CD4-positive, alpha-beta memory T cell (primary cell): ENCODE measurements around the gene PDE4D. TPM values are rescaled to one million over a fixed set of nuclear protein-coding genes. Genes with fewer than 3 reads are reported as not detected.

ENCODE experiments used
- CTCF ChIA-PET: fragments of 350-600 bp; sonication (Branson Sonifier 250); formaldehyde crosslinking; loops from one replicate; lab custom pipeline; 2021; ENCODE audit warnings: inconsistent platforms; ENCODE audit not compliant: partially characterized antibody; lab: Charles Lee
- POLR2A ChIA-PET: fragments of 350-600 bp; sonication (Branson Sonifier 250); formaldehyde crosslinking; loops from one replicate; lab custom pipeline; 2021; ENCODE audit not compliant: partially characterized antibody; lab: Charles Lee
- DNase-seq, 5 donors: peaks; one replicate each; pipeline versions ENCODE4 v3.0.0 to v3.0.0-alpha.2; 2020 to 2022; ENCODE audit warnings: mixed read lengths in 1 of 5
- H3K27ac ChIP-seq: one replicate; pipeline ENCODE4 v1.7.0; 2013; ENCODE audit warnings: low read depth, low read length
- H3K27me3 ChIP-seq: 2 replicates; pipeline ENCODE4 v1.7.0; 2013; ENCODE audit warnings: mild to moderate bottlenecking, low read length, moderate library complexity; ENCODE audit not compliant: insufficient read depth
- H3K36me3 ChIP-seq: 2 replicates; pipeline ENCODE4 v1.7.0; 2013; ENCODE audit warnings: mild to moderate bottlenecking, low read length, moderate library complexity; ENCODE audit not compliant: insufficient read depth
- H3K4me1 ChIP-seq: 2 replicates; pipeline ENCODE4 v1.7.0; 2013; ENCODE audit warnings: mild to moderate bottlenecking, low read length, moderate library complexity; ENCODE audit not compliant: insufficient read depth
- H3K4me3 ChIP-seq, 2 donors: one replicate each; pipeline ENCODE4 v1.7.0; 2013; ENCODE audit warnings: low read length in 2 of 2, mild to moderate bottlenecking in 1 of 2
- H3K9me3 ChIP-seq, 2 donors: one replicate each; pipeline ENCODE4 v1.7.0; 2013; ENCODE audit warnings: low read length in 2 of 2, control low read depth in 1 of 2; ENCODE audit not compliant: control insufficient read depth in 1 of 2
- H3K27ac Mint-ChIP-seq, 7 donors: one replicate each; pipeline ENCODE4 v1.8.0; 2020 to 2021; ENCODE audit warnings: mixed read lengths in 7 of 7, mild to moderate bottlenecking in 6 of 7, inconsistent platforms in 3 of 7, moderate library complexity in 3 of 7
- H3K27me3 Mint-ChIP-seq, 2 donors: one replicate each; pipeline ENCODE4 v1.8.0; 2020 to 2021; ENCODE audit warnings: mixed read lengths in 2 of 2
- H3K36me3 Mint-ChIP-seq, 2 donors: one replicate each; pipeline ENCODE4 v1.8.0; 2020 to 2021; ENCODE audit warnings: mixed read lengths in 2 of 2, inconsistent platforms in 1 of 2, mild to moderate bottlenecking in 1 of 2
- H3K4me1 Mint-ChIP-seq, 4 donors: one replicate each; pipeline ENCODE4 v1.8.0; 2020 to 2021; ENCODE audit warnings: mixed read lengths in 4 of 4, mild to moderate bottlenecking in 1 of 4
- H3K4me3 Mint-ChIP-seq, 8 donors: one replicate each; pipeline ENCODE4 v1.8.0; 2020 to 2021; ENCODE audit warnings: mixed read lengths in 8 of 8, mild to moderate bottlenecking in 7 of 8, moderate library complexity in 6 of 8, inconsistent platforms in 3 of 8
- H3K9me3 Mint-ChIP-seq, 8 donors: one replicate each; pipeline ENCODE4 v1.8.0; 2020 to 2021; ENCODE audit warnings: mixed read lengths in 8 of 8, mild to moderate bottlenecking in 5 of 8, inconsistent platforms in 3 of 8, moderate library complexity in 1 of 8
- intact Hi-C: fragments of 100-400 bp; cut with micrococcal nuclease; formaldehyde crosslinking; loops from one replicate; pipeline ENCODE4 v1.15.1; 2023
- polyA plus RNA-seq, 2 donors: library from polyadenylated mRNA; unstranded; fragments of 300-500 nt; fragmentation: Illumina TruSeq; gene quantifications; one replicate each; pipeline ENCODE4 v1.2.3, GENCODE V29; 2021
- total RNA-seq, 2 experiments: library from RNA; stranded (reverse); gene quantifications; one replicate each; pipeline ENCODE4 v1.2.3, GENCODE V29; 2021

PDE4D gene
- total and polyA plus RNA-seq, 4 experiments from 2014 or later: 12.3 to 49.7 (median 30.3) TPM

DNA sequence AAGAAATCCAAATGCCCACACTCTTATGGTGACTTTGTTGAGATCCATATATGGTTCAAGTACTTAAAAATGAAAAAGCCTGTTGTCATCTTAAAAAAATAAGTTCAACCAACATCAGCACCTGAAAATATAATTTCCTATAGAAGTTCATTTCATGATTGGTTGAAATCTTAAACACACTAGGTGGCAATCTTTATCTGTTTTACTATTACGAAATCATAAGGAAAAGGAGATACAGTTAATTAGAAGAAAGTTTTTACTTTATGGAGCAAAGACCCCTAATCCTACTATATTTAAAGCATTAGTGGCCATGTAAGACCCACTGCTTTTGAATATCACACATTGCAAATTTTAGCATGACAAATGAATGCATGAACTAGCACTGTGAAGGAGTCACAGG lies 694.7 kb downstream of the PDE4D start:
- no peak for DNase-seq
- Mint-ChIP-seq H3K27me3 (peaks cover 2 to 4% of the 10 kb centered on the region in 2 donors), H3K9me3 (peaks cover 0 to 5% (median 2%) of the 10 kb centered on the region in 8 donors), H3K27ac (peak overlapping the region in 1 of 7 donors; percentile 57), H3K36me3 (no peaks in the 10 kb centered on the region), H3K4me1 (no peaks in the 10 kb centered on the region), H3K4me3 (no peak overlapping the region)
- CTCF ChIA-PET: no interaction called here
- H3K27me3 ChIP-seq: no peaks in the 10 kb centered on the region
- H3K27ac ChIP-seq: no peak overlapping the region
- no peak overlapping the region for H3K4me3 ChIP-seq
- H3K36me3 ChIP-seq: no peaks in the 10 kb centered on the region
- intact Hi-C loops: no loop called here
- POLR2A ChIA-PET: no interaction called here
- H3K9me3 ChIP-seq: no peaks in the 10 kb centered on the region
- no peaks in the 10 kb centered on the region for H3K4me1 ChIP-seq

DNA sequence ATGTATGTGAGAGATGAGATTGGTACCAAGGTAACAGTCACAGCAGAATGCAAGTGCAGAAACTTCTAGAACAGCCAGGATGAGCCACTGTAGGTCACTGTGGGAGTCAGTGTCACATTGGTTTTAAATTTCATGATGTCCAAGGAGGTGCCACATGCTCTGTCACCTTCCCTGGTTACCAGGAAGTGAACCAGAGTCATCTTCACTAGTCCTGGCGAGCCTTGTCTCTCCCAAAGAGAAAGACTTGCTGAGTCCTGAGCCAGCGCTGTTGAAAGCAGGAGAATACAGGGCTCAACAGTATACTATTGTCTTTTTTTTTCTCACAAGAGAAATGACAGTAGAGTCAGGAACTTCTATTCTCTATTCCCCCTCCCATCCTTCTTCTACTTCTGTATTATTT lies 695.2 kb downstream of the PDE4D start:
- H3K4me3 Mint-ChIP-seq: no peak overlapping the region
- Histone ChIP-seq H3K36me3 (no peaks in the 10 kb centered on the region), H3K4me3 (no peak overlapping the region), H3K4me1 (no peaks in the 10 kb centered on the region), H3K27me3 (no peaks in the 10 kb centered on the region), H3K27ac (no peak overlapping the region), H3K9me3 (no peaks in the 10 kb centered on the region)
- intact Hi-C loops: no loop called here
- H3K4me1 Mint-ChIP-seq: no peaks in the 10 kb centered on the region
- DNase-seq: no peak
- POLR2A ChIA-PET: no interaction called here
- peaks cover 0 to 1% of the 10 kb centered on the region in 2 donors for H3K27me3 Mint-ChIP-seq
- H3K9me3 Mint-ChIP-seq: peaks cover 0 to 5% (median 2%) of the 10 kb centered on the region in 8 donors
- CTCF ChIA-PET: no interaction called here
- H3K36me3 Mint-ChIP-seq: no peaks in the 10 kb centered on the region
- H3K27ac Mint-ChIP-seq: peak overlapping the region in 1 of 7 donors; percentile 57

DNA sequence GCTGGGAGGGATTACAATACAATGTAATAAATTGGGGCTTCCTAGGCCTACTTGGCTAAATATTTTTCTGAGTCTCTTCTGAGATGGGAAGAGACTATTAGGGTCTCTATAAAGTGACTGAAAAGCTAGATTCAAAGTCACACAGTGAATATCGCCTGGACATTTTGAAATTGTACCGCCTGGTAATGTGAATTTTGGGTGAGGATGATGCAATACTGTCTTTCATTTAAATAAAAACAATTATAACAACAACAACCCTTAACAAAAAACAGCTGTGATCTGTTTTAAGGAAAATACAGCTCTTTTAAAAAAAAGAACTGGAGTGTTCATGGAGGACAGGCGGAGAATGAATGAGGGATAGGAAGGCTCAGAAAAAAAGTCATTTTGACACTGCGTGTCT lies 695.6 kb downstream of the PDE4D start:
- H3K27ac Mint-ChIP-seq: no peak overlapping the region
- Histone ChIP-seq H3K9me3 (no peaks in the 10 kb centered on the region), H3K27me3 (no peaks in the 10 kb centered on the region), H3K4me3 (no peak overlapping the region), H3K4me1 (no peaks in the 10 kb centered on the region), H3K27ac (no peak overlapping the region), H3K36me3 (no peaks in the 10 kb centered on the region)
- ChIA-PET POLR2A (no interaction called here), CTCF (interaction anchor here (2.4 kb wide), 1 partner anchor 10 kb away, joined by 15 read pairs; no protein-coding TSS in a partner anchor)
- H3K4me1 Mint-ChIP-seq: no peaks in the 10 kb centered on the region
- H3K4me3 Mint-ChIP-seq: no peak overlapping the region
- intact Hi-C loops: no loop called here
- H3K9me3 Mint-ChIP-seq: peaks cover 0 to 5% (median 2%) of the 10 kb centered on the region in 8 donors
- no peaks in the 10 kb centered on the region for H3K36me3 Mint-ChIP-seq
- DNase-seq: no peak
- peaks cover 0 to 1% of the 10 kb centered on the region in 2 donors for H3K27me3 Mint-ChIP-seq

DNA sequence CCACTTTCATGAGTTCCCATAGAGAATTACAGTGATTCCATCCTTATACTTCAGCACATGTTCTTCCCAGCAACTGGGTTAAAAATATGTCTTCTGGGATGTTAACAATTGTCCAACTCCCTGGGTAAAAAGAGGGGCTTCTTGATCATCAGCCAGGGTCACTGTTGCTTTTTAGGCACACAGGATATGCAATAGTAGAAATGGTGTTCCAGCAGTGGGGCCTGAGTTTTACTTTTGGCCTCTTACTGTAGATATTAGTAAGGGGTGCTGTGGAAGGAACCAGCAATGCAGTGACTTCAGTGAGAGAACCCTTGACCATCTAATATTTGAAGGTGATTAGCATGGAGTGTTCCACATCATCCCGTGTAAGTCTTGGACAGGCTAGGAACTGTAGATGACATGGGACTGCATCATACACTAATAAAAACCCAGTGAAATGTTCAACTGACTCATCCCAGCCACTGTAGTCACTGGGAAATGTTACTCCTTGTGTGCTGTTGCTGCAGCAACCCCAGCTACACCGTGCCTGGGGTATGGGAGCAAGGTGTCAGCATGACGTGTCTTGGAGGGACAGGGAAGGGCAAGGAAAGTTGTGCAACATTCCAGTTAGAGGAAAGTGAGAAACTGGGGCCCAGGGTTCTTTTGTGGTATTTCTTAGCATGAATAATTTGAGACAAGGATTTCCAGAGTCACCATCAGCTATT lies 699.8 kb downstream of the PDE4D start:
- Histone ChIP-seq H3K36me3 (no peaks in the 10 kb centered on the region), H3K9me3 (no peaks in the 10 kb centered on the region), H3K4me3 (no peak overlapping the region), H3K27ac (no peak overlapping the region), H3K4me1 (peaks cover under 1% of the 10 kb centered on the region), H3K27me3 (no peaks in the 10 kb centered on the region)
- H3K27me3 Mint-ChIP-seq: peaks cover 3 to 7% of the 10 kb centered on the region in 2 donors
- no peaks in the 10 kb centered on the region for H3K4me1 Mint-ChIP-seq
- no peak for DNase-seq
- POLR2A ChIA-PET: no interaction called here
- no peaks in the 10 kb centered on the region for H3K36me3 Mint-ChIP-seq
- no peak overlapping the region for H3K27ac Mint-ChIP-seq
- intact Hi-C loops: no loop called here
- peaks cover 0 to 5% (median 2%) of the 10 kb centered on the region in 8 donors for H3K9me3 Mint-ChIP-seq
- no peak overlapping the region for H3K4me3 Mint-ChIP-seq
- CTCF ChIA-PET: interaction anchor here (1.2 to 1.4 kb wide), 2 partner anchors 187 to 606 kb away, joined by 3 to 4 read pairs; no protein-coding TSS in a partner anchor

DNA sequence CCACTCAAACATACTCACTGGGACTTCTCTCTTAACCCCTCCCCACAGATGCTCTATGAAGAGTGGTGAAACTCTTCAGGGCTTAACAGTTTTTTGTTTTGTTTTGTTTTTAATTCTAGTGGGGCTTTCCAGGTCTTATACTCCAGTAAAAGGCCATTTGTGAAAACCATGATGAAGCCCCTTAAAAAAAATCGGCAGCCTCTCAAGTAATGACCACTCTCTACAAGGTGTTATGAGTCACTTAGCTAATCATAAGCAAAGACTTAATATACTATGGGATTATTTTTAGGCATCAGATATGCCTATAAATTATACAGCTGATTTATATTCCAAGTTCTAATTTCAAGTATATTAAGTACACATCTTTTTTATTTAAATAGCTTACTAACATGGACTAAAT lies 702.8 kb downstream of the PDE4D start:
- intact Hi-C loops: no loop called here
- peaks cover 3 to 5% (median 4%) of the 10 kb centered on the region in 4 donors for H3K4me1 Mint-ChIP-seq
- no peak overlapping the region for H3K4me3 ChIP-seq
- H3K27ac Mint-ChIP-seq: no peak overlapping the region
- H3K27me3 Mint-ChIP-seq: peaks cover 11 to 15% of the 10 kb centered on the region in 2 donors
- H3K36me3 Mint-ChIP-seq: no peaks in the 10 kb centered on the region
- ChIA-PET POLR2A (no interaction called here), CTCF (interaction anchor here (0.8 to 10.3 kb wide), 9 partner anchors 15 to 305 kb away, joined by 3 to 98 read pairs (median 3); no protein-coding TSS in a partner anchor)
- peaks cover 0 to 5% (median 2%) of the 10 kb centered on the region in 8 donors for H3K9me3 Mint-ChIP-seq
- peaks cover 5% of the 10 kb centered on the region for H3K4me1 ChIP-seq
- H3K4me3 Mint-ChIP-seq: no peak overlapping the region
- no peaks in the 10 kb centered on the region for H3K27me3 ChIP-seq
- H3K27ac ChIP-seq: no peak overlapping the region
- no peak for DNase-seq
- no peaks in the 10 kb centered on the region for H3K36me3 ChIP-seq
- no peaks in the 10 kb centered on the region for H3K9me3 ChIP-seq

DNA sequence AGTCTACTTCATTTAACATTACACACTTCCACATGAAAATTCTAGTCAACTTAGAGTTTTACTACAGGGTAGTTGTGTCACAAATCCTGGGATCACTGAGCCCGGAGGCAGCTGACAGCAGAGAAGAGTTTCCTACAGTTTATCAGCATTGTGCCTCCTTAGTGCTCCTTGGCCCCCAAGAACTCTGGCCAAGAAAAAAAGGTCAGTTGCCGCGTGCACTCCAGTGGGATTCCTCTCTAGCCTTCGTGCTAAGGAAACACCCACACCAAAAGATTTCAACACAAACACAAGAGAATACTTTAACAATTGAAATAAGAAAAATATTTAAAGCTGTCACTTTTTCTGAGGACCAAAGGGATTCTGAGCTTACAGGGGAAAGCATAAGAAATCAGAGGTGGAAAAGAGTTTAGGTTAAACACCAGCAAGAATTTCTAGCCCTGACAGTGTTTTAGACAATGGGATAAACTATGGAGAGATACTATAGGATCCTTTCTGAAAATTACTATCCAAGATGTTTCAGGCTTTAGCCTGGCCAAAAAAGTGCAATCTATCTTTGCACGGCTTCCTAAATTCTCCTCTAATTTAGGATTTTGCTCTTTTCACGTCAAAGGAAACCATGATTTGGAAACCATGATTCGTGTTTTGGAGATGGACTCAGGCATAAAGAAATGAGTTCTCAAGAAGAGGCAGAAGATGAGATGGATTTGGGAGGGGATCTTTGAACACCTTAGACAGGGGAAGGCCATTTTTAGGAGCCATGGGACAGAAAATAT lies 703.9 kb downstream of the PDE4D start:
- no peaks in the 10 kb centered on the region for H3K9me3 ChIP-seq
- no peaks in the 10 kb centered on the region for H3K27me3 ChIP-seq
- Mint-ChIP-seq H3K36me3 (no peaks in the 10 kb centered on the region), H3K27ac (no peak overlapping the region), H3K4me3 (no peak overlapping the region), H3K9me3 (peaks cover 0 to 4% (median 2%) of the 10 kb centered on the region in 8 donors), H3K4me1 (peaks cover 3 to 5% (median 4%) of the 10 kb centered on the region in 4 donors), H3K27me3 (peaks cover 13 to 15% of the 10 kb centered on the region in 2 donors)
- POLR2A ChIA-PET: interaction anchor here (1.1 kb wide), 1 partner anchor 191 kb away, joined by 3 read pairs; no protein-coding TSS in a partner anchor
- peaks cover 5% of the 10 kb centered on the region for H3K4me1 ChIP-seq
- intact Hi-C loops: no loop called here
- H3K36me3 ChIP-seq: no peaks in the 10 kb centered on the region
- H3K4me3 ChIP-seq: no peak overlapping the region
- DNase-seq: no peak
- no peak overlapping the region for H3K27ac ChIP-seq
- CTCF ChIA-PET: interaction anchor here (1.0 to 10.3 kb wide), 8 partner anchors 13 to 611 kb away, joined by 3 to 98 read pairs (median 8); no protein-coding TSS in a partner anchor
